PFSK-1 (cell line): ENCODE measurements around the gene SLC6A7.

Experiments
- FOXP2 ChIP-seq: optimal IDR thresholded peaks from 2 replicates; pipeline ENCODE3; 2011; ENCODE audit warnings: borderline replicate concordance, control low read depth, inconsistent platforms; ENCODE audit not compliant: insufficient read depth; ENCODE audit errors: extremely low read length, extremely low read depth
- POLR2AphosphoS5 ChIP-seq: IDR thresholded peaks from 2 replicates; pipeline ENCODE4 v1.6.1; 2012; ENCODE audit warnings: low read depth, mild to moderate bottlenecking, control low read depth, low read length, moderate library complexity
- REST ChIP-seq, 2 experiments: IDR thresholded peaks; 2 replicates each; pipeline versions ENCODE4 v1.6.1 to v1.8.0; 2011 to 2012; ENCODE audit warnings: low read depth in 2 of 2, low read length in 2 of 2, control low read depth in 1 of 2, inconsistent platforms in 1 of 2, mild to moderate bottlenecking in 1 of 2, moderate library complexity in 1 of 2; ENCODE audit not compliant: insufficient read depth in 1 of 2
- SIN3A ChIP-seq: IDR thresholded peaks from 2 replicates; pipeline ENCODE4 v1.6.1; 2012; ENCODE audit warnings: mild to moderate bottlenecking, low read length, moderate library complexity, borderline replicate concordance; ENCODE audit not compliant: insufficient read depth
- TAF1 ChIP-seq: IDR thresholded peaks from 2 replicates; pipeline ENCODE4 v1.6.1; 2012; ENCODE audit warnings: low read length, control low read depth, borderline replicate concordance; ENCODE audit not compliant: insufficient read depth

SLC6A7 gene

GRCh38 chr5:150152636-150153462, 37.0 kb upstream of the SLC6A7 start:
- TF ChIP-seq SIN3A, result no peak
- TF ChIP-seq POLR2AphosphoS5, result no peak
- TF ChIP-seq TAF1, result no peak
- no peak for TF ChIP-seq FOXP2
- no peak for TF ChIP-seq REST (IDR thresholded peaks at IDR 0.05; ENCODE audit: insufficient read depth in 1 of 2, low read depth in 2 of 2, low read length in 2 of 2)

DNA sequence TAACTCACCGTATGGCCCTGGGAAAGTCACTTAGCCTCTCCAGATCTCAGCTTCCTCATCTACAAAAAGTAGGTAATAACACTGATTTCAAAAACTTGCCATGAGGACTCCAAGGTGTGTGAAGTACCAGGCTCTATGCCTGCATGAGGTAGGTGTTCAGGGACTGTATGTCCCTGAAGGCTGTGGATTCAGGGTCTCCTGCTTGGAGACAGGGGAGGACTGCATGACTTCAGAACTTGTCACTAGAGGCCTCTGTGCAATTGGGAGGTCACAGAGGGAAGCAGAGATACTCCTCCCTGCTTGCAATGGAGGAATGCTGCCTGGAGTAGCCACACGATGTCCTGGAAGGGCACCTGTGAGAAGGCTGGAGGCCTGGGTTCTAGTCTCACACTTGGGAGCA, 36.4 kb upstream of the SLC6A7 start:
- TF ChIP-seq SIN3A (no peak), TAF1 (no peak), POLR2AphosphoS5 (no peak), REST (IDR thresholded peaks at IDR 0.05; ENCODE audit: insufficient read depth in 1 of 2, low read depth in 2 of 2, low read length in 2 of 2) (no peak), FOXP2 (no peak)

DNA sequence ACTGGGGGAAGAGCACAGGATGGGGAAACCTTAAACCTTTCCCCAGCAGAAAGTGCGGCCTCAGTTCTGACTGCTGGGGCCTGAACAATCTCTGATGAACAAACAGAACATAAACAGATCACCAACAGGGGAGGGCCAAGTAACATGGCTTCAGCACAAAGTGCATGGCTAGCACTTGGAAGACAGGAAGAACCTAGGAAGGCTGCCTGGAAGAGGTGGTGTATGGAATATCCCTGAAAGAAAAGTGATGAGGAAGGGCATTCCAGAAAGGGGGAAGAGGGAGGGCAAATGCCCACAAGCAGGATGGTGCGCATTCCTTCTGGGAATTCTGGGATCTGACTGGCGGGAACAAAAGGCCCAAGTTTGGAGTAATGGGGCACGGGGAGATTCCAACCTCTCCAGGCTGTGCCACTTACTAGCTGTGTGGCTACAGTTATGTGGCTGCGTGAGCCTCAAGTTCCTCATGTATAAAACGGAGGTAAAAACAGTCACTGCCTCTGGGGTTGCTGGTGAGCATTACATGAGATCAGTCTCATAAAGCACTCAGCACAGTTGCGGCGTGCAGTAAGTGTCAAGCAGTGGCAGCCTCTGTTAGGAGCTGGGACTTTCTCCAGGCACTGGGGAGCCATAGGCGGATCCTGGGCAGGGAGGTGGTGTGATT, 35.8 kb upstream of the SLC6A7 start:
- TF ChIP-seq REST (IDR thresholded peaks at IDR 0.05; ENCODE audit: insufficient read depth in 1 of 2, low read depth in 2 of 2, low read length in 2 of 2), result no peak
- TF ChIP-seq POLR2AphosphoS5, result no peak
- no peak for TF ChIP-seq SIN3A
- no peak for TF ChIP-seq FOXP2
- no peak for TF ChIP-seq TAF1

DNA sequence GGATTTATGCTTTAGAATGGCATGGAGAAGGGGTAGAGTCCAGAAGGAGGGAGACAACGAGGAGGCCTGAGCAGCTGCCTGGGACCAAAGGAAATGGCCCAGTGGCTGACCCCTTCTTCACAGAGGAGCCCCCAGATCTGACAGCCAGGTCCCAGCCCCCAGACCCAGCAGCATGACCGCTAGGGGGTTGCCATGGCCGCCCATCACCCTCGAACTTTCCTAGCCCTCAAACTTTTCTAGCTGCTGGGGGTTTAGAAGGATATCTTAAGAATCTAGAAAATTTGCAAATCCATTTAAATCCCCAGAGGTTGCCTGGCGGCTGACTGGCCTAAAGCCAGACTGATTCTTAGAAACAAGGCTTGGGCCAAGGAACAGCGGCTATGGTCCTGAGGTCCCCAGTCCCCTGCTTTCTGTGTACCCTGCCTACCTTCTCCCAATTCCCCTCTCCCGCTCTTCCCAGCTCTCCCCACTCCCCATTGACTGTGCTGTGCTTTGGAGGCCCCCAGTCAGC, 35.2 kb upstream of the SLC6A7 start:
- no peak for TF ChIP-seq TAF1
- TF ChIP-seq FOXP2, result no peak
- no peak for TF ChIP-seq POLR2AphosphoS5
- no peak for TF ChIP-seq SIN3A
- TF ChIP-seq REST (IDR thresholded peaks at IDR 0.05; ENCODE audit: insufficient read depth in 1 of 2, low read depth in 2 of 2, low read length in 2 of 2), result no peak
